Pancreas (tissue), 10 donors: ENCODE data around the gene CCL8. TPM values are rescaled to one million over a fixed set of nuclear protein-coding genes. Genes with fewer than 3 reads are reported as not detected.

ENCODE experiments used
- ATAC-seq, 4 donors: fragments of 200-7000 bp; cut with Tn5 transposase; one replicate each; pipeline versions ENCODE4 v1.8.0 to v1.9.1; 2020; ENCODE audit warnings: mild to moderate bottlenecking in 4 of 4, moderate library complexity in 4 of 4
- DNase-seq, 6 donors: peaks; one replicate each; pipeline ENCODE4 v3.0.0-alpha.2; 2020
- FAIRE-seq: peaks from 2 replicates; lab custom pipeline; 2012; peaks lifted over from hg19 to GRCh38; lab: Jason Lieb, UNC
- H3K27ac ChIP-seq, 4 donors: fragments of 200-600 bp; sonication (generic); 1 replicate in 3 of 4; 2 replicates in 1 of 4; pipeline versions ENCODE4 v1.5.0 to v1.8.0; 2020
- H3K27me3 ChIP-seq, 4 donors: fragments of 200-600 bp; one replicate each; pipeline ENCODE4 v1.8.0; 2021
- H3K36me3 ChIP-seq, 3 donors: fragments of 200-600 bp; sonication (generic) in 1 of 3; one replicate each; pipeline versions ENCODE4 v1.5.0 to v1.8.0; 2020 to 2021
- H3K4me1 ChIP-seq, 3 donors: fragments of 200-600 bp; one replicate each; pipeline ENCODE4 v1.8.0; 2021
- H3K4me3 ChIP-seq, 4 donors: fragments of 200-600 bp; sonication (generic) in 2 of 4; one replicate each; pipeline versions ENCODE4 v1.5.0 to v1.8.0; 2020 to 2021
- H3K9me3 ChIP-seq, 4 donors: fragments of 200-600 bp; one replicate each; pipeline ENCODE4 v1.8.0; 2021
- WGBS, 2 donors: extraction: QIAGEN DNeasy Blood & Tissue Kit; methylation state at CpG; one replicate each; pipeline ENCODE4 v1.1.7; 2013; 5-methylcytosine and 5-hydroxymethylcytosine counted together
- intact Hi-C, 3 donors: fragments of 100-400 bp; cut with DNase I; formaldehyde crosslinking; loops; one replicate each; pipeline versions ENCODE4 v1.11.1 to v1.14.2; 2022
- polyA plus RNA-seq, 2 donors: library from polyadenylated mRNA; stranded (reverse); fragments of 200-250 nt; gene quantifications; one replicate each; pipeline ENCODE4 v1.2.3, GENCODE V29; 2013
- total RNA-seq, 6 donors: library from RNA; stranded (reverse); fragmentation: NEBNext Ultra II Directional in 4 of 6; extraction: Animal tissue kit (Norgen Biotek cat#: 25700) in 4 of 6; gene quantifications; one replicate each; pipeline versions ENCODE4 v1.2.1 to v1.2.4, GENCODE V29; 2021 to 2023
- TF ChIP-seq, protein P1 (sequence below), 4 donors: fragments of 200-600 bp; sonication (generic) in 3 of 4; IDR thresholded peaks; one replicate each; pipeline versions ENCODE4 v1.5.0 to v1.8.0; 2021; ENCODE audit warnings: antibody characterized with exemption in 4 of 4
- donor health status: healthy with polysubstance abuse.
- donor health status: DM: no; HTN: no; CAD: no; lungs with moderate emphysema.
- donor health status: DM: no; HTN: no; CAD: no.
- donor health status: control.
- donor health status: control.
- donor health status: Bipolar disorder and iron deficiency.
- donor health status: DM: yes; HTN: yes; CAD: no.
- donor health status: DM: no; HTN: no; CAD: no.
- donor health status: DM: no; HTN: no; CAD: no.
- donor health status: DM: yes; HTN: yes; CAD: no.

CCL8 gene
- total and polyA plus RNA-seq, 8 donors = 0.12 to 0.46 (median 0.22) TPM; not detected in 5

DNA sequence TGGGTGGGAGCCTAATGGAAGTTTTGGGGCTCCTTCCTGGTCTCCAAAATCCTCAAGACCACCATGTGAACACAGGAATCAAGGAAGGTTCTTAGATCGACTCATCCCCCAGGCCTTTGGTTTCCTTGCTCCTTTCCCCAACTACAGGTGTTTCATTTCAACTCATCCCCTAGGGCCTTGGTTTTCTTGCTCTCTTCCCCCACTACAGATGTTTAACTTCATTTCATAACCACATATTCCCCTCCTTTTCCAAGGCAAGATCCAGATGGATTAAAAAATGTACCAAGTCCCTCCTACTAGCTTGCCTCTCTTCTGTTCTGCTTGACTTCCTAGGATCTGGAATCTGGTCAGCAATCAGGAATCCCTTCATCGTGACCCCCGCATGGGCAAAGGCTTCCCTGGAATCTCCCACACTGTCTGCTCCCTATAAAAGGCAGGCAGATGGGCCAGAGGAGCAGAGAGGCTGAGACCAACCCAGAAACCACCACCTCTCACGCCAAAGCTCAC, 33.9 kb upstream of the CCL8 start, which contains the start of gene CCL11:
Gene CCL11 (plus strand): TSS at position 457 of the 507 bp plus-strand sequence. CDS start 67 bp downstream, outside the sequence.
- DNase-seq = no peak
- FAIRE-seq = no peak
- no peaks in the 10 kb centered on the region for H3K9me3 ChIP-seq

DNA sequence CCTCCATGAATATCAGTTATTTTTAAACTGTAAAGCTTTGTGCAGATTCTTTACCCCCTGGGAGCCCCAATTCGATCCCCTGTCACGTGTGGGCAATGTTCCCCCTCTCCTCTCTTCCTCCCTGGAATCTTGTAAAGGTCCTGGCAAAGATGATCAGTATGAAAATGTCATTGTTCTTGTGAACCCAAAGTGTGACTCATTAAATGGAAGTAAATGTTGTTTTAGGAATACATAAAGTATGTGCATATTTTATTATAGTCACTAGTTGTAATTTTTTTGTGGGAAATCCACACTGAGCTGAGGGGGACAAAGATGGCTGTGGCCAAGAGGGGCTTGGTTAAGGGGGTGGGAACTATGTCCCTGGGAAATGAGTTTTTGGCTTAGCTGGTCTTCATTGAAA, 31.4 kb upstream of the CCL8 start:
- TF ChIP-seq, protein P1, sequence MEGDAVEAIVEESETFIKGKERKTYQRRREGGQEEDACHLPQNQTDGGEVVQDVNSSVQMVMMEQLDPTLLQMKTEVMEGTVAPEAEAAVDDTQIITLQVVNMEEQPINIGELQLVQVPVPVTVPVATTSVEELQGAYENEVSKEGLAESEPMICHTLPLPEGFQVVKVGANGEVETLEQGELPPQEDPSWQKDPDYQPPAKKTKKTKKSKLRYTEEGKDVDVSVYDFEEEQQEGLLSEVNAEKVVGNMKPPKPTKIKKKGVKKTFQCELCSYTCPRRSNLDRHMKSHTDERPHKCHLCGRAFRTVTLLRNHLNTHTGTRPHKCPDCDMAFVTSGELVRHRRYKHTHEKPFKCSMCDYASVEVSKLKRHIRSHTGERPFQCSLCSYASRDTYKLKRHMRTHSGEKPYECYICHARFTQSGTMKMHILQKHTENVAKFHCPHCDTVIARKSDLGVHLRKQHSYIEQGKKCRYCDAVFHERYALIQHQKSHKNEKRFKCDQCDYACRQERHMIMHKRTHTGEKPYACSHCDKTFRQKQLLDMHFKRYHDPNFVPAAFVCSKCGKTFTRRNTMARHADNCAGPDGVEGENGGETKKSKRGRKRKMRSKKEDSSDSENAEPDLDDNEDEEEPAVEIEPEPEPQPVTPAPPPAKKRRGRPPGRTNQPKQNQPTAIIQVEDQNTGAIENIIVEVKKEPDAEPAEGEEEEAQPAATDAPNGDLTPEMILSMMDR (IDR thresholded peaks at IDR 0.05) = no peak
- FAIRE-seq (no peak), DNase-seq (no peak), ATAC-seq (no peak)
- no peaks in the 10 kb centered on the region for H3K36me3 ChIP-seq
- no peaks in the 10 kb centered on the region for H3K4me1 ChIP-seq
- no peaks in the 10 kb centered on the region for H3K27me3 ChIP-seq
- H3K4me3 ChIP-seq = no peak overlapping the region
- 24 to 25% methylated on average over 2 of the region's 2 CpGs for WGBS, 2 donors
- intact Hi-C loops = no loop called here
- H3K27ac ChIP-seq = no peak overlapping the region
- no peaks in the 10 kb centered on the region for H3K9me3 ChIP-seq

More for the DNA sequence above, 33.9 kb upstream of the CCL8 start, which contains the start of gene CCL11:
- Histone ChIP-seq H3K27ac (no peak within 1 kb of the TSS), H3K27me3 (no peaks in the 10 kb centered on the region), H3K4me3 (no peak within 1 kb of the TSS), H3K36me3 (no peaks in the 10 kb centered on the region), H3K4me1 (no peaks in the 10 kb centered on the region)
- TF ChIP-seq, protein P1 (IDR thresholded peaks at IDR 0.05) = no peak
- intact Hi-C loops = no loop called here
- peak in 1 of 4 donors; percentile 38 for ATAC-seq
- 60 to 64% methylated on average over 4 of the region's 4 CpGs for WGBS, 2 donors

DNA sequence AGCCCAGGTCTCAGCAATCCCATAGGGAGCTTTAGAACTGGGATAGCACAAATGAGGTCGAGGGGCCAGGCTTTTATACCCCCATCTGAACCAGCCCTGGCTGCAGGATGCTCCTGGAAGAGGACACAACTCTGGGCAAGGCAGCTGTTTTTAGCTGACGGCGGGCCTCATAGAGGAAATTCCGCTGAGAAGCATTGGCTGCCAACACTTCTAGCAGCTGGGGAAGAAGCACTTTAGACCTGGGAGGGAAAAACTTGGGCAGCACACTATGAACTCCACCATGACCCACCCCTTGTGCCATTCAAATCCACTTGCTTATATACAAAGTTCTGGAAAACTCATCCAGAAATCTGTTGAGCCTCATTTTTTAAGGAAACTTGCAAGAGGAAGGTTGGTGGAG, 28.6 kb upstream of the CCL8 start:
- no peak for DNase-seq
- 63 to 68% methylated on average over 4 of the region's 4 CpGs for WGBS, 2 donors
- no peak for ATAC-seq
- Histone ChIP-seq H3K27me3 (no peaks in the 10 kb centered on the region), H3K4me3 (no peak overlapping the region), H3K36me3 (no peaks in the 10 kb centered on the region), H3K9me3 (no peaks in the 10 kb centered on the region), H3K27ac (no peak overlapping the region), H3K4me1 (no peaks in the 10 kb centered on the region)
- intact Hi-C loops = no loop called here
- no peak for FAIRE-seq
- TF ChIP-seq, protein P1 (IDR thresholded peaks at IDR 0.05) = no peak

DNA sequence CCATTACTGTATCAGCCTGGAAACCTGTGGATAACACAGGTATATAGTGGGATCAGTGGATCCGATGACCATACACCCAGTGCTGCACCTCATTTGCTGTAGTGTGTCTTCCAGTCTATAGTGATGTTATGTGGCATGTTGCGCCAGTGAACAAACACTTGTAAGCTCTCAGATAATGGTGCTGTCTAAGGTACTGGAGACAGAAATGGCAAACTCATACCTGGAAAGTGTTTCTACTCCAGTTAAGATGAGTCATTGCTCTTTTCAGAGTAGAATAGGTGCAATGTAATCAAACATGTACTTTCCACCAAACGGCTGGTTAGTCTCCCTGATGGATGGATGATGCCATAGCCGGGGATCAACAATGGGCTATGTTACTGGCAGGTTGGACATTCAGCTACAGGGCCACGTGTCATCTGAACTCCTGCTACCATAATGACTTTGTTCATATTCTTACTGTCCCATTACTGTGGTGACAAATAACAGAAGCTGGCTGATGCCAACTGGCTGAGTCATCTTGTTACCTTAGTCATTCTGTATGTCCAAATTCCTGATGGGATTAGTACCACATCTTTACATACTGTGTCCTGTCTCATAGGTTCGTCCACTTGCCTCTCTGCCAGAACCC, 27.4 kb upstream of the CCL8 start:
- H3K9me3 ChIP-seq = no peaks in the 10 kb centered on the region
- intact Hi-C loops = no loop called here
- FAIRE-seq (no peak), ATAC-seq (no peak), DNase-seq (no peak)
- no peaks in the 10 kb centered on the region for H3K4me1 ChIP-seq
- H3K27ac ChIP-seq = no peak overlapping the region
- no peak overlapping the region for H3K4me3 ChIP-seq
- H3K36me3 ChIP-seq = no peaks in the 10 kb centered on the region
- no peaks in the 10 kb centered on the region for H3K27me3 ChIP-seq
- WGBS, 2 donors = 68 to 78% methylated on average over 6 of the region's 6 CpGs
- TF ChIP-seq, protein P1 (IDR thresholded peaks at IDR 0.05) = no peak

DNA sequence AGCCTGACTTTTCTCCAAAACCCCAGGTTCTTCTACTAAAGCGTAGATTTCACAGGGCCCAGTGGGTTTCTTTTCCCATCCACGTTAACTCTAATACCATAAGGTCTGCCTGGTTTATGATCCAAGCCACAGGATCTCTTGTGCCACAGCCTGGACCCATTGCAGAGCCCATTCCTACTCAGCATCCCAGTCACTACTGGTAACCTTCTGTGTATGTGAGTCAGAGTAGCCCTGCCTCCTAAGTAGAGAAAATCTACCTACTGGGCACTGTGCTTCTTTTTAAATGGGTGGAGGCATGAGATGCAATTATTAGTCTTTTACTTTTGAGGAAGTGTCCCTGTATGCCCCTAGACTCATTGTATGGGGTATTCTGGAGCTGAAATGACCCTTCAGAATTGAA, 20.2 kb upstream of the CCL8 start:
- H3K4me1 ChIP-seq = no peaks in the 10 kb centered on the region
- 80 to 82% methylated on average over 2 of the region's 2 CpGs for WGBS, 2 donors
- DNase-seq (no peak), FAIRE-seq (no peak), ATAC-seq (no peak)
- TF ChIP-seq, protein P1 (IDR thresholded peaks at IDR 0.05) = no peak
- no peaks in the 10 kb centered on the region for H3K27me3 ChIP-seq
- H3K4me3 ChIP-seq = no peak overlapping the region
- intact Hi-C loops = no loop called here
- no peaks in the 10 kb centered on the region for H3K36me3 ChIP-seq
- H3K9me3 ChIP-seq = no peaks in the 10 kb centered on the region
- no peak overlapping the region for H3K27ac ChIP-seq
